ENCODE data around the gene NLRP1. TPM values are rescaled to one million over a fixed set of nuclear protein-coding genes. Genes with fewer than 3 reads are reported as not detected.

Gene NLRP1
- total RNA-seq, 1 experiment from 2014 or later, result 8.0 TPM

Other genes starting within 250 kb of the NLRP1 start
- gene NUP88, start 164.8 kb downstream of the NLRP1 start, total RNA-seq (2014; rRNA removed; shearing (Covaris generic); ENCODE audit: low replicate concordance), result 72.1 and 94.2 TPM in 2 replicates
- 21.8 and 39.7 TPM in 2 replicates for gene RPAIN, start 164.3 kb downstream of the NLRP1 start, total RNA-seq (2014; rRNA removed; shearing (Covaris generic); ENCODE audit: low replicate concordance)
- gene C1QBP, start 145.4 kb downstream of the NLRP1 start, total RNA-seq (2014; rRNA removed; shearing (Covaris generic); ENCODE audit: low replicate concordance), result 327 and 346 TPM in 2 replicates
- 7.2 and 9.2 TPM in 2 replicates for gene DHX33, start 115.5 kb downstream of the NLRP1 start, total RNA-seq (2014; rRNA removed; shearing (Covaris generic); ENCODE audit: low replicate concordance)
- gene DERL2, start 98.3 kb downstream of the NLRP1 start, total RNA-seq (2014; rRNA removed; shearing (Covaris generic); ENCODE audit: low replicate concordance), result 16.3 and 48.6 TPM in 2 replicates
- 8.7 and 13.4 TPM in 2 replicates for gene MIS12, start 97.9 kb downstream of the NLRP1 start, total RNA-seq (2014; rRNA removed; shearing (Covaris generic); ENCODE audit: low replicate concordance)

Measured in Caki2 (cell line).